GM19438 (cell line): Measurements from ENCODE around the gene C2orf49.

ENCODE experiments used
- ATAC-seq: cut with Tn5 transposase; IDR thresholded peaks from one replicate; pipeline ENCODE4 v1.9.1; 2021; ENCODE audit warnings: low read depth; ENCODE audit not compliant: unreplicated experiment

C2orf49 gene

GRCh38 chr2:105398336-105399206, 61.2 kb downstream of the C2orf49 start, which contains the start of gene FHL2:
TSS of gene FHL2 (minus strand) at chr2:105399051. CDS start at chr2:105386516, 12,535 bp downstream.
- ATAC-seq: peak; percentile 99
